Neural progenitor cell (in vitro differentiated cells): ENCODE results near the gene GMEB1.

Experiments used
- EZH2 ChIP-seq: fragments of 200-600 bp; sonication (generic); IDR thresholded peaks from 2 replicates; pipeline ENCODE4 v1.6.1; 2017; ENCODE audit warnings: antibody characterized with exemption, mild to moderate bottlenecking, moderate library complexity
- TF ChIP-seq, protein P1 (sequence below): fragments of 200-600 bp; sonication (generic); IDR thresholded peaks from 2 replicates; pipeline ENCODE4 v1.5.1; 2017; ENCODE audit warnings: antibody characterized with exemption, mild to moderate bottlenecking

DNA sequence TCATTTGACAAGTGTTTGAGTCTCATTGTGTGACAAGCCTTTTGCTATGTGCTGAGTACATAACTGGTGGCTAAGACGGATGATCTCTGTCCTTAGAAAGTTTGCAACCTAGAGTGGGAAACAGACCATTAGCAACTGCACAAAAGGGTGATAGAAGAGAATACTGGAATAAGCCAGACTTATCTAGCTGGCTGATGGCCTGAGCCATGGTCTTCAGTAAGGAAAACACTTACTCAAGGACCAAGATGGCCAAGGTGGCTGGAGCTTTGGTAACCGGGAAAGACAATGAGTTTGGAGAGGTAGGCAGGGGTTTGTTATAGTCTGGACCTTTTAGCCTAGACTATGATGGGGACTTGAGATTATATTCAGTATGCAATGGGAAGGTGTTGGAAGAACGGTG is 24.1 kb upstream of the GMEB1 start:
- TF ChIP-seq, protein P1, sequence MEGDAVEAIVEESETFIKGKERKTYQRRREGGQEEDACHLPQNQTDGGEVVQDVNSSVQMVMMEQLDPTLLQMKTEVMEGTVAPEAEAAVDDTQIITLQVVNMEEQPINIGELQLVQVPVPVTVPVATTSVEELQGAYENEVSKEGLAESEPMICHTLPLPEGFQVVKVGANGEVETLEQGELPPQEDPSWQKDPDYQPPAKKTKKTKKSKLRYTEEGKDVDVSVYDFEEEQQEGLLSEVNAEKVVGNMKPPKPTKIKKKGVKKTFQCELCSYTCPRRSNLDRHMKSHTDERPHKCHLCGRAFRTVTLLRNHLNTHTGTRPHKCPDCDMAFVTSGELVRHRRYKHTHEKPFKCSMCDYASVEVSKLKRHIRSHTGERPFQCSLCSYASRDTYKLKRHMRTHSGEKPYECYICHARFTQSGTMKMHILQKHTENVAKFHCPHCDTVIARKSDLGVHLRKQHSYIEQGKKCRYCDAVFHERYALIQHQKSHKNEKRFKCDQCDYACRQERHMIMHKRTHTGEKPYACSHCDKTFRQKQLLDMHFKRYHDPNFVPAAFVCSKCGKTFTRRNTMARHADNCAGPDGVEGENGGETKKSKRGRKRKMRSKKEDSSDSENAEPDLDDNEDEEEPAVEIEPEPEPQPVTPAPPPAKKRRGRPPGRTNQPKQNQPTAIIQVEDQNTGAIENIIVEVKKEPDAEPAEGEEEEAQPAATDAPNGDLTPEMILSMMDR, result no peak
- no peak for TF ChIP-seq EZH2
